ENCODE data around the gene TBX22.
"Not testable (repeated sequence)": the region's sequence is repeated elsewhere in the genome, so short reads cannot be mapped to it uniquely, and the experiment has no call there.

The TBX22 gene

DNA sequence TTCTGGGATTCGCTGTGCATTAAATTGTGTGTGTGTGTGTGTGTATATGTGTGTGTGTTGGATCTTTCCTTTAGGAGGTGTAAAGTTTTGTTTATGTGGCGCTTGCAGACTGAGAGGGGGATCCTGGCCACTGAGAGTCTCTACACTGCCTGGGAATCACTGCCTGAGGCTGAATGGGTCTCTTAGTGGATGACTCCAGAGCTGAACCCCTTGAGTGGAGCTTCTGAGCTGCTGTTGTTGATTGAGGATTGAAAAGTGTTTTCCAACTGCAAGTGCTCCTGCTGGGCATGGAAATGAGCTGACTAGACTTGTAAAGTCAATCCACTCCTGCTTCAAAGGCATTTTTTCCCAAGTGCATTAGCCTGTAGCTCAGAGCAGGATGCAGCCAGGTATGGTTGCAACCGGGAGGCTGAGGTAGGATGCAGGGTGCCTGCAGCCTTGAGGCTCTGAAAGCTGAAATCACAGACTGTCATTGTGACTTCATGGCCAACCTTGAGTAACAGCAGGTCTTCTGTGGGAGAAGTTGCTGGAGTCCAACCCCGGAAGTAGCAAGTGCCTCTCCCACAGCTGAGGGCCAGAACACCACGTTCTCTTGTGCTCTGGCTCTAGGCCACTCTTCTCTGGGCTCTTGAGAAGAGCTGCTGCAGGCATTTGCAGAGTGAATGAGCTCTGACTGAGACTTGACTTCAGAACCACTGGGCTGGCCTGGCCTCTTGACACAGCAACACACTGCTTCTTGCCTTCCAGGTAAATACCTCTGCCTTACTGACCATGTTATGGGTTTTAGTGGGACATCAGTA, at the start of gene TBX22:
TBX22 (plus strand) TSS at position 613 of the 800 bp plus-strand sequence. CDS start 7,517 bp downstream, outside the sequence.
- DNase-seq (ENCODE audit: low read depth in 2 of 2) = no peak

DNA sequence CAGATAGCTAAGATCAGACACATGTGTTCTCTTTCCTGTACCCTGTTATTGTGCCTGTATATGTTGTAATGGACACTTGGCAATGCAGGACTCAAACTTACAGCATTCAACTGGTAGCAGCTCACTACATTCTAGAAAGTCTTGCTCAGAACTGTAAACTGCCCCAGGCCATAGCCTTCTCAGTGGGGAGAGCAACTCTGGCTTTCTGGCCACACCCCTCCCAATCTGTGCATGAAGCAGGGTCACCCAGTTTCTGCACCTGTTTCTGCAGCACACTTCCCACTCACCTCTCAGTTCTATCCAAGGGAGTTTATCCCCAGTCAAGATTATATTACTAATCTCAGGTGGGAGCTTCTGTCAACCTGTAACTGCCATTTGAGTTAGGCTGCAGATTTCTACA, 38.9 kb upstream of the TBX22 start:
- no peak for DNase-seq (ENCODE audit: low read depth in 2 of 2)

- no peak for DNase-seq (ENCODE audit: low read depth in 2 of 2)
These were observed 10.1 kb upstream of the TBX22 start for GRCh38 chrX:80004458-80004857.

GRCh38 chrX:80011522-80011921, 3.0 kb upstream of the TBX22 start:
- DNase-seq (ENCODE audit: low read depth in 2 of 2) = no peak

DNA sequence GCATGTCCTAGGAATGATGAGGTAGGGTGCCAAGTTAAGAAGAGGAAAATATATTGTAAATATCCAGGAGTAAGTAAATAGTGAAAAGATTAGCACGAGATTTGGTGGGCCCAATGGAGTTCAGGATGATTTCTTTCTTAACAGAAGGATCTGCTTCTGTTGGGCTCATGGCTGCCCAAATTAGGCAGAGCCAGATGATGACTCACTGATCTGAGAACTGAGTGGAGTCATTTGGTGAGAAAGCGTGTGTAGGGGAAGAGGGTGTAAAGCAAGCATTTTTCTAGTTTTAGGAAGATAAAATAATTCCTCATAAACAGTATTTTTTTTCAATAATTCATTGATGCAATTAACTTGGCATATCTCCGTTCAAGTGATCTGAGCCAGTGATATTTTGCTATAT, 1.6 kb downstream of the TBX22 start:
- no peak for DNase-seq (ENCODE audit: low read depth in 2 of 2)

GRCh38 chrX:80021621-80022020, 7.1 kb downstream of the TBX22 start:
- no peak for DNase-seq (ENCODE audit: low read depth in 2 of 2)

- no peak for DNase-seq (ENCODE audit: low read depth in 2 of 2)
These were observed 7.9 kb downstream of the TBX22 start for GRCh38 chrX:80022363-80023031.

- DNase-seq (ENCODE audit: low read depth in 2 of 2) = no peak
These were observed 11.6 kb downstream of the TBX22 start for GRCh38 chrX:80026116-80026515.

GRCh38 chrX:80066156-80066555, 51.6 kb downstream of the TBX22 start:
- not testable (repeated sequence) for DNase-seq (ENCODE audit: low read depth in 2 of 2)

DNA sequence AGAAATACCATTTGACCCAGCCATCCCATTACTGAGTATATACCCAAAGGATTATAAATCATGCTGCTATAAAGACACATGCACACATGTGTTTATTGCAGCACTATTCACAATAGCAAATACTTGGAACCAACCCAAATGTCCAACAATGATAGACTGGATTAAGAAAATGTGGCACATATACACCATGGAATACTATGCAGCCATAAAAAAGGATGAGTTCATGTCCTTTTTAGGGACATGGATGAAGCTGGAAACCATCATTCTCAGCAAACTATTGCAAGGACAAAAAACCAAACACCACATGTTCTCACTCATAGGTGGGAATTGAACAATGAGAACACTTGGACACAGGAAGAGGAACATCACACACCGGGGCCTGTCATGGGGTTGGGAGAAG, 61.1 kb downstream of the TBX22 start:
- not testable (repeated sequence) for DNase-seq (ENCODE audit: low read depth in 2 of 2)

All from stimulated activated CD8-positive, alpha-beta memory T cell treated with anti-CD3 and anti-CD28 coated beads, Interleukin-2, amount 100 ng/mL, for 1 hour (primary cell).